Body of pancreas (tissue), 4 donors: Measurements from ENCODE around the gene SSBP4.

Experiments
- POLR2A ChIP-seq, 3 donors: fragments of 450-650 bp; IDR thresholded peaks; one replicate each; pipeline ENCODE4 v1.6.1; 2016; ENCODE audit warnings: antibody characterized with exemption in 3 of 3, mild to moderate bottlenecking in 2 of 3
- TF ChIP-seq, protein P1 (sequence below), 7 experiments: fragments of 450-650 bp in 4 of 7; fragments of 200-600 bp in 3 of 7; sonication (generic) in 3 of 7; IDR thresholded peaks; one replicate each; pipeline ENCODE4 v1.5.1; 2016 to 2019; ENCODE audit warnings: antibody characterized with exemption in 7 of 7

DNA sequence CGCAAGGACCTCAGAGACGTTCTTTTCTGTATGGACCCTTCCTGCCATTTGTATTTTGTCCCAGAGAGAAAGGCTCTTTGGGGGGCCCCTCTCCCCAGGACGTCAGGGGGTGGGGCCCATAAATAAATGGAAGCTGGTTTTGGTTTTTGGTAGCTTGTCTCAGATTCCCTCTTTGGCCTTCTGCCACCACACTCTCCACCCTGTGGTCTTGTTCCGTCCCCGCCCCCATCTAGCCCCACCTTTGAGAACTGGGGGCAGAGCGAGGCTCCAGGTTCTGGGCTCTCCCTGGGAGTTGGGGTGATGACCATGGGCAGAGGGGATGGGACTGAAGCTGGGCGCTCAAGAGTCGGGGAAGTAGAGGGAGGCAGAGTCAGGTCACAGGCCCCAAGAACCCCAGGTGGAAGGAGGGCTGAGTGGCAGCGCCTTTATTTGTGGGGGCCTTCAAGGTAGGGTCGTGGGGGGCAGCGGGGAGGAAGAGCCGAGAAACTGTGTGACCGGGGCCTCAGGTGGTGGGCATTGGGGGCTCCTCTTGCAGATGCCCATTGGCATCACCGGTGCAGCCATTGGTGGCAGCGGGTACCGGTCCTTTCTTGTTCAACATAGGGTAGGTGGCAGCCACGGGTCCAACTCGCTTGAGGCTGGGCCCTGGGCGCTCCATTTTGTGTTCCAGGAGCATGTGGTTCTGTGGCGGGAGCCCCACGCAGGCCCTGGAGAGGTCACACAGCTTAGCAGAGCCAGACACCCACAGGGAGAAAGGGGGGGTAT, 15.4 kb downstream of the SSBP4 start:
- TF ChIP-seq, protein P1, sequence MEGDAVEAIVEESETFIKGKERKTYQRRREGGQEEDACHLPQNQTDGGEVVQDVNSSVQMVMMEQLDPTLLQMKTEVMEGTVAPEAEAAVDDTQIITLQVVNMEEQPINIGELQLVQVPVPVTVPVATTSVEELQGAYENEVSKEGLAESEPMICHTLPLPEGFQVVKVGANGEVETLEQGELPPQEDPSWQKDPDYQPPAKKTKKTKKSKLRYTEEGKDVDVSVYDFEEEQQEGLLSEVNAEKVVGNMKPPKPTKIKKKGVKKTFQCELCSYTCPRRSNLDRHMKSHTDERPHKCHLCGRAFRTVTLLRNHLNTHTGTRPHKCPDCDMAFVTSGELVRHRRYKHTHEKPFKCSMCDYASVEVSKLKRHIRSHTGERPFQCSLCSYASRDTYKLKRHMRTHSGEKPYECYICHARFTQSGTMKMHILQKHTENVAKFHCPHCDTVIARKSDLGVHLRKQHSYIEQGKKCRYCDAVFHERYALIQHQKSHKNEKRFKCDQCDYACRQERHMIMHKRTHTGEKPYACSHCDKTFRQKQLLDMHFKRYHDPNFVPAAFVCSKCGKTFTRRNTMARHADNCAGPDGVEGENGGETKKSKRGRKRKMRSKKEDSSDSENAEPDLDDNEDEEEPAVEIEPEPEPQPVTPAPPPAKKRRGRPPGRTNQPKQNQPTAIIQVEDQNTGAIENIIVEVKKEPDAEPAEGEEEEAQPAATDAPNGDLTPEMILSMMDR (IDR thresholded peaks at IDR 0.05) = no peak
- TF ChIP-seq POLR2A (IDR thresholded peaks at IDR 0.05) = no peak
